H1 (cell line): ENCODE results near the gene KCNMB2. TPM values are rescaled to one million over a fixed set of nuclear protein-coding genes. Genes with fewer than 3 reads are reported as not detected.

ENCODE experiments used
- CTCF ChIA-PET: fragments of 300-600 bp; sonication (Branson Sonifier 250); formaldehyde crosslinking; loops from one replicate; lab custom pipeline; 2021; ENCODE audit not compliant: partially characterized antibody; lab: Charles Lee
- POLR2A ChIA-PET: fragments of 300-600 bp; sonication (Branson Sonifier 250); formaldehyde crosslinking; loops from one replicate; lab custom pipeline; 2021; ENCODE audit warnings: inconsistent platforms; ENCODE audit not compliant: partially characterized antibody; lab: Charles Lee
- DNase-seq, 2 experiments: peaks; one replicate each; pipeline versions ENCODE4 v3.0.0 to v3.0.0-alpha.2; 2010 to 2022; ENCODE audit warnings: low spot score in 2 of 2, low read depth in 1 of 2, mixed read lengths in 1 of 2
- FAIRE-seq: peaks from 2 replicates; lab custom pipeline; 2011; peaks lifted over from hg19 to GRCh38; lab: Jason Lieb, UNC
- H2AFZ ChIP-seq: 2 replicates; pipeline ENCODE4 v1.8.1; 2012; ENCODE audit warnings: low read length, inconsistent platforms
- H2AK5ac ChIP-seq: 2 replicates; pipeline ENCODE4 v1.6.1; 2013; ENCODE audit warnings: low read depth, low read length
- H2BK120ac ChIP-seq: replicated peaks from 2 replicates; pipeline ENCODE3; 2013; ENCODE audit warnings: low read depth, low read length, inconsistent platforms
- H2BK12ac ChIP-seq: 2 replicates; pipeline ENCODE4 v1.6.1; 2013; ENCODE audit warnings: low read depth, low read length
- H2BK15ac ChIP-seq: 2 replicates; pipeline ENCODE4 v1.6.1; 2013; ENCODE audit warnings: low read length
- H2BK20ac ChIP-seq: 2 replicates; pipeline ENCODE4 v1.6.1; 2013; ENCODE audit warnings: low read length
- H2BK5ac ChIP-seq: 2 replicates; pipeline ENCODE4 v1.6.1; 2013; ENCODE audit warnings: low read depth, low read length
- H3K14ac ChIP-seq: 2 replicates; pipeline ENCODE4 v1.6.1; 2013; ENCODE audit warnings: inconsistent platforms; ENCODE audit not compliant: insufficient read length
- H3K18ac ChIP-seq: 2 replicates; pipeline ENCODE4 v1.6.1; 2013; ENCODE audit warnings: low read length; ENCODE audit errors: extremely low read depth
- H3K23ac ChIP-seq: 2 replicates; pipeline ENCODE4 v1.6.1; 2013; ENCODE audit warnings: inconsistent platforms; ENCODE audit not compliant: insufficient read length
- H3K23me2 ChIP-seq: 2 replicates; pipeline ENCODE4 v1.6.1; 2013; ENCODE audit warnings: low read depth, low read length
- H3K27ac ChIP-seq: 2 replicates; pipeline ENCODE4 v1.6.1; 2011; ENCODE audit warnings: low read depth, low read length, inconsistent platforms
- H3K27me3 ChIP-seq, 4 experiments: replicated peaks in 1 of 4; 1 replicate in 1 of 4; 2 replicates in 3 of 4; pipeline versions ENCODE4 v1.6.1 to v1.8.1; 2011 to 2013; ENCODE audit warnings: low read length in 3 of 4, mild to moderate bottlenecking in 3 of 4, inconsistent platforms in 2 of 4, mixed read lengths in 2 of 4, moderate library complexity in 1 of 4; ENCODE audit not compliant: control insufficient read depth in 3 of 4, insufficient read depth in 3 of 4; ENCODE audit errors: extremely low read depth in 1 of 4
- H3K36me3 ChIP-seq, 4 experiments: 2 replicates each; pipeline versions ENCODE4 v1.6.1 to v1.8.1; 2011 to 2013; ENCODE audit warnings: mild to moderate bottlenecking in 4 of 4, low read length in 3 of 4, moderate library complexity in 2 of 4, control low read depth in 1 of 4, inconsistent platforms in 1 of 4; ENCODE audit not compliant: insufficient read depth in 4 of 4, control insufficient read depth in 2 of 4
- H3K4ac ChIP-seq: replicated peaks from 2 replicates; pipeline ENCODE3; 2013; ENCODE audit warnings: low read length, low read depth, mixed read lengths, inconsistent platforms; ENCODE audit not compliant: insufficient read length
- H3K4me1 ChIP-seq, 4 experiments: replicated peaks in 1 of 4; 1 replicate in 1 of 4; 2 replicates in 3 of 4; pipeline versions ENCODE4 v1.6.1 to v1.8.1; 2011 to 2013; ENCODE audit warnings: low read length in 3 of 4, inconsistent platforms in 2 of 4, mixed read lengths in 1 of 4; ENCODE audit not compliant: insufficient read depth in 4 of 4, control insufficient read depth in 3 of 4
- H3K4me2 ChIP-seq, 2 experiments: 2 replicates each; pipeline versions ENCODE4 v1.6.1 to v1.8.1; 2011 to 2013; ENCODE audit warnings: low read depth in 2 of 2, low read length in 2 of 2, control low read depth in 1 of 2, inconsistent platforms in 1 of 2, mild to moderate bottlenecking in 1 of 2; ENCODE audit not compliant: insufficient read depth in 1 of 2
- H3K4me3 ChIP-seq, 4 experiments: fragments of 200-600, 300-600 bp in 1 of 4; sonication (generic), shearing (Covaris generic), sonication (Bioruptor Twin) in 1 of 4; 2 replicates each; pipeline versions ENCODE4 v1.5.1 to v1.8.1; 2011 to 2016; ENCODE audit warnings: low read length in 4 of 4, low read depth in 3 of 4, control low read depth in 2 of 4, inconsistent platforms in 2 of 4, mild to moderate bottlenecking in 2 of 4, mixed read lengths in 1 of 4, moderate library complexity in 1 of 4; ENCODE audit not compliant: insufficient read depth in 2 of 4; ENCODE audit errors: extremely low read depth in 1 of 4
- H3K56ac ChIP-seq: replicated peaks from 2 replicates; pipeline ENCODE3; 2013; ENCODE audit warnings: low read depth, mild to moderate bottlenecking, mixed read lengths, low read length, inconsistent platforms; ENCODE audit not compliant: insufficient read length
- H3K79me1 ChIP-seq: 2 replicates; pipeline ENCODE4 v1.6.1; 2013; ENCODE audit warnings: low read depth, low read length, control low read depth
- H3K79me2 ChIP-seq, 2 experiments: 2 replicates each; pipeline versions ENCODE4 v1.6.1 to v1.8.1; 2012 to 2013; ENCODE audit warnings: low read length in 2 of 2, mild to moderate bottlenecking in 2 of 2, inconsistent platforms in 1 of 2; ENCODE audit not compliant: insufficient read depth in 2 of 2, control insufficient read depth in 1 of 2
- H3K9ac ChIP-seq, 4 experiments: replicated peaks in 1 of 4; 1 replicate in 1 of 4; 2 replicates in 3 of 4; pipeline versions ENCODE4 v1.6.1 to v1.8.1; 2011 to 2013; ENCODE audit warnings: low read depth in 3 of 4, low read length in 3 of 4, control low read depth in 2 of 4, mild to moderate bottlenecking in 2 of 4, moderate library complexity in 2 of 4, inconsistent platforms in 1 of 4; ENCODE audit errors: extremely low read depth in 1 of 4
- H3K9me3 ChIP-seq, 2 experiments: 2 replicates each; pipeline versions ENCODE4 v1.6.1 to v1.8.1; 2012 to 2013; ENCODE audit warnings: mild to moderate bottlenecking in 2 of 2, moderate library complexity in 2 of 2, control low read depth in 1 of 2, inconsistent platforms in 1 of 2, low read depth in 1 of 2, low read length in 1 of 2, mixed read lengths in 1 of 2; ENCODE audit not compliant: insufficient read depth in 2 of 2
- H4K20me1 ChIP-seq, 2 experiments: replicated peaks in 1 of 2; 2 replicates each; pipeline versions ENCODE3 to v1.8.1; 2011 to 2013; ENCODE audit warnings: inconsistent platforms in 2 of 2, low read length in 2 of 2, mild to moderate bottlenecking in 1 of 2; ENCODE audit not compliant: insufficient read depth in 2 of 2, control insufficient read depth in 1 of 2
- H4K5ac ChIP-seq: 2 replicates; pipeline ENCODE4 v1.6.1; 2013; ENCODE audit warnings: low read length, low read depth, mixed read lengths, inconsistent platforms; ENCODE audit not compliant: insufficient read length
- H4K8ac ChIP-seq: 2 replicates; pipeline ENCODE4 v1.8.0; 2013; ENCODE audit warnings: mild to moderate bottlenecking, moderate library complexity, low read length, inconsistent platforms; ENCODE audit not compliant: insufficient read depth; ENCODE audit errors: extremely low read depth
- H4K91ac ChIP-seq: replicated peaks from 2 replicates; pipeline ENCODE3; 2013; ENCODE audit warnings: low read length, mixed read lengths, inconsistent platforms; ENCODE audit not compliant: insufficient read length
- BACH1 ChIP-seq: IDR thresholded peaks from 2 replicates; pipeline ENCODE4 v1.6.1; 2012; ENCODE audit warnings: low read length, improper control_type of control experiment
- CREB1 ChIP-seq: IDR thresholded peaks from 2 replicates; pipeline ENCODE4 v1.6.1; 2012; ENCODE audit warnings: inconsistent platforms
- CTBP2 ChIP-seq: IDR thresholded peaks from 2 replicates; pipeline ENCODE4 v1.7.0; 2011; ENCODE audit warnings: borderline replicate concordance, mild to moderate bottlenecking, moderate library complexity, mixed read lengths, low read length; ENCODE audit not compliant: insufficient read depth, insufficient read length
- HDAC6 ChIP-seq: IDR thresholded peaks from one replicate; pipeline ENCODE4 v1.7.1; 2012; ENCODE audit warnings: low read depth, mild to moderate bottlenecking, inconsistent platforms, low read length, moderate library complexity
- JUND ChIP-seq: IDR thresholded peaks from 2 replicates; pipeline ENCODE4 v1.6.1; 2011; ENCODE audit warnings: mild to moderate bottlenecking, improper control_type of control experiment, low read length
- POU5F1 ChIP-seq: IDR thresholded peaks from 2 replicates; pipeline ENCODE4 v1.6.1; 2011; ENCODE audit warnings: low read depth, mild to moderate bottlenecking, low read length, moderate library complexity
- SIRT6 ChIP-seq: IDR thresholded peaks from one replicate; pipeline ENCODE4 v1.7.1; 2012; ENCODE audit warnings: low read length, inconsistent platforms
- SUZ12 ChIP-seq: fragments of 200-600 bp; sonication (generic); IDR thresholded peaks from 2 replicates; pipeline ENCODE4 v1.6.1; 2012; ENCODE audit warnings: mild to moderate bottlenecking, inconsistent platforms, low read length, moderate library complexity, mixed read lengths
- TAF7 ChIP-seq: optimal IDR thresholded peaks from 2 replicates; pipeline ENCODE3; 2011; ENCODE audit warnings: low read depth, mild to moderate bottlenecking, inconsistent platforms, low read length, moderate library complexity, borderline replicate concordance
- ZNF274 ChIP-seq: IDR thresholded peaks from 2 replicates; pipeline ENCODE4 v1.7.0; 2012; ENCODE audit warnings: low read length, borderline replicate concordance; ENCODE audit errors: extremely low read depth
- WGBS, 2 experiments: shearing (Covaris generic) in 1 of 2; methylation state at CpG; one replicate each; pipeline versions ENCODE4 v1.1.6 to v1.1.7; 2013 to 2015; ENCODE audit warnings: low lambda C conversion rate in 2 of 2, mixed read lengths in 2 of 2, inconsistent platforms in 1 of 2, low coverage in 1 of 2, missing lambda C conversion rate in 1 of 2; ENCODE audit not compliant: insufficient replicate concordance in 2 of 2, insufficient coverage in 1 of 2, insufficient read length in 1 of 2; ENCODE audit errors: extremely low coverage in 1 of 2, missing lambda C conversion rate in 1 of 2; 5-methylcytosine and 5-hydroxymethylcytosine counted together
- polyA plus RNA-seq, 7 experiments: library from polyadenylated mRNA; depleted of rRNA in 3 of 7; stranded (reverse) in 5 of 7; unstranded in 2 of 7; fragments of >200 nt in 5 of 7; fragments of 200-250 nt in 2 of 7; gene quantifications; 1 replicate in 5 of 7; 2 replicates in 1 of 7; 4 replicates in 1 of 7; pipeline versions ENCODE4 v1.2.1 to v1.2.3, GENCODE V29; 2011 to 2013; ENCODE audit warnings: missing spikeins in 2 of 7, mixed read lengths in 2 of 7
- total RNA-seq: library from RNA; stranded (reverse); fragmentation: NEBNext Ultra II Directional; extraction: Animal tissue kit (Norgen Biotek cat#: 25700); gene quantifications from 2 replicates; pipeline ENCODE4 v1.2.1, GENCODE V29; 2021
- TF ChIP-seq, protein P1 (sequence below), 3 experiments: IDR thresholded peaks; 1 replicate in 2 of 3; 2 replicates in 1 of 3; pipeline versions ENCODE4 v1.5.1 to v1.6.1; 2011; ENCODE audit warnings: low read length in 3 of 3, mild to moderate bottlenecking in 3 of 3, inconsistent platforms in 2 of 3, low read depth in 1 of 3, moderate library complexity in 1 of 3; ENCODE audit not compliant: insufficient read depth in 1 of 3; ENCODE audit errors: control extremely low read depth in 1 of 3

The KCNMB2 gene
- total and polyA plus RNA-seq, 2 of the 8 experiments (the other 6 are each of a cell fraction or from before 2014, with no cell fraction given) = not detected

- CTCF ChIA-PET = interaction anchor here (1.0 kb wide), 1 partner anchor 8 kb away, joined by 3 read pairs; no protein-coding TSS in a partner anchor
These were observed 315.3 kb downstream of the KCNMB2 start for GRCh38 chr3:178851564-178851963.

More at GRCh38 chr3:178851564-178851963, 315.3 kb downstream of the KCNMB2 start:
- TF ChIP-seq ZNF274 (no peak), HDAC6 (no peak), CTBP2 (no peak), CREB1 (no peak), SIRT6 (no peak), BACH1 (no peak), POU5F1 (no peak), SUZ12 (no peak), JUND (no peak), TAF7 (no peak)
- TF ChIP-seq, protein P1, sequence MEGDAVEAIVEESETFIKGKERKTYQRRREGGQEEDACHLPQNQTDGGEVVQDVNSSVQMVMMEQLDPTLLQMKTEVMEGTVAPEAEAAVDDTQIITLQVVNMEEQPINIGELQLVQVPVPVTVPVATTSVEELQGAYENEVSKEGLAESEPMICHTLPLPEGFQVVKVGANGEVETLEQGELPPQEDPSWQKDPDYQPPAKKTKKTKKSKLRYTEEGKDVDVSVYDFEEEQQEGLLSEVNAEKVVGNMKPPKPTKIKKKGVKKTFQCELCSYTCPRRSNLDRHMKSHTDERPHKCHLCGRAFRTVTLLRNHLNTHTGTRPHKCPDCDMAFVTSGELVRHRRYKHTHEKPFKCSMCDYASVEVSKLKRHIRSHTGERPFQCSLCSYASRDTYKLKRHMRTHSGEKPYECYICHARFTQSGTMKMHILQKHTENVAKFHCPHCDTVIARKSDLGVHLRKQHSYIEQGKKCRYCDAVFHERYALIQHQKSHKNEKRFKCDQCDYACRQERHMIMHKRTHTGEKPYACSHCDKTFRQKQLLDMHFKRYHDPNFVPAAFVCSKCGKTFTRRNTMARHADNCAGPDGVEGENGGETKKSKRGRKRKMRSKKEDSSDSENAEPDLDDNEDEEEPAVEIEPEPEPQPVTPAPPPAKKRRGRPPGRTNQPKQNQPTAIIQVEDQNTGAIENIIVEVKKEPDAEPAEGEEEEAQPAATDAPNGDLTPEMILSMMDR (IDR thresholded peaks at IDR 0.05; ENCODE audit: control extremely low read depth in 1 of 3, insufficient read depth in 1 of 3, low read depth in 1 of 3, low read length in 3 of 3) = no peak
- TF ChIP-seq, all 59 proteins: peak for 0
- FAIRE-seq (no peak), DNase-seq (no peak)
- no peaks in the 10 kb centered on the region for H3K79me2 ChIP-seq
- H3K56ac ChIP-seq = no peak overlapping the region
- no peak overlapping the region for H2BK15ac ChIP-seq
- no peak overlapping the region for H3K14ac ChIP-seq
- H2AFZ ChIP-seq = no peak overlapping the region
- 94% methylated on average over 1 of the region's 1 CpG; no CpG with 5 or more reads in 1 of the 2 experiments for WGBS, 2 experiments
- H3K4me1 ChIP-seq = peaks cover 0 to 4% (median 0%) of the 10 kb centered on the region in 4 experiments; a peak in 1 of 7 replicates
- H3K18ac ChIP-seq = no peak overlapping the region
- H2BK12ac ChIP-seq = no peak overlapping the region
- H4K20me1 ChIP-seq = no peaks in the 10 kb centered on the region
- no peaks in the 10 kb centered on the region for H3K9me3 ChIP-seq
- H3K4me2 ChIP-seq = no peak overlapping the region
- no peak overlapping the region for H3K9ac ChIP-seq
- no peak overlapping the region for H2AK5ac ChIP-seq
- no peaks in the 10 kb centered on the region for H3K27me3 ChIP-seq
- H3K23me2 ChIP-seq = no peaks in the 10 kb centered on the region
- no peak overlapping the region for H3K4me3 ChIP-seq
- H2BK120ac ChIP-seq = no peak overlapping the region
- no peaks in the 10 kb centered on the region for H3K36me3 ChIP-seq
- no peak overlapping the region for H3K27ac ChIP-seq
- no peak overlapping the region for H3K23ac ChIP-seq
- no peak overlapping the region for H2BK5ac ChIP-seq
- H3K79me1 ChIP-seq = no peaks in the 10 kb centered on the region
- no peak overlapping the region for H3K4ac ChIP-seq
- no peak overlapping the region for H4K5ac ChIP-seq
- POLR2A ChIA-PET = no interaction called here
- H4K91ac ChIP-seq = no peak overlapping the region
- no peak overlapping the region for H2BK20ac ChIP-seq
- no peak overlapping the region; the same call in 1 of the 2 replicates for H4K8ac ChIP-seq
